Fibroblast of skin of right quadriceps (primary cell): ENCODE measurements around the gene C3orf20.

Experiments
- DNase-seq: peaks from one replicate; pipeline ENCODE4 v3.0.0-alpha.2; 2013

The C3orf20 gene

DNA sequence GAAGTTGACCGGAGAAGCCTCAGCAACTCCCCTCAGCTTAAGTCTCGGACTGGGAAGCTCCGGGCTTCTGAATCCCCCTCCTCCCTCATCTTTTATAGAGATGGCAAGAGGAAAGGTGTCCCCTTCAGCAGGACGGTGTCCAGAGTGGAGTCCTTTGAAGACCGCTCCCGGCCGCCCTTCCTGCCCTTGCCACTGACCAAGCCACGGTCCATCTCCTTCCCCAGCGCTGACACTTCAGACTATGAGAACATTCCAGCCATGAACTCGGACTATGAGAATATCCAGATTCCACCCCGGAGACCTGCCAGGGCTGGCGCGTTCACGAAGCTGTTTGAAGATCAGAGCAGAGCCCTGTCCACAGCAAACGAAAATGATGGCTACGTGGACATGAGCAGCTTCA, 146.2 kb downstream of the C3orf20 start:
- DNase-seq, result no peak

DNA sequence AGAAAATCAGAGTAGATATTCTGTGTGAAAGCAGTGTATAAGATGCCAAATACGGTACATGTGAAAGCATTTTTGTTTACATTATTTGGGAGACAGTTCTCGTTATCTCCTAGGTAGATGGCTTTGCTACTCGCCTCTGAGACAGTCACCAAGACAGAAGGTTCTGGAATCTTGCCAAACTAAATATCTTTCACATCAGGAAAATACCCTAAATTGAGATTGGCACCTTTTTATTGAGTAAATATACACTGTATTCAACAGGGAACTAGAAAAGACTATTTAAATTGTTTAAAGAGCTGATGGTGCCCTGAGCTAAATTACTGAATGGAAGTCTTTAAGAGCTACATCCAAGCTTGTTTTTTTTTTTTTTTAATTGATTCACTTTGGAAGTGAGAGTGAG, 147.2 kb downstream of the C3orf20 start:
- DNase-seq, result no peak
